A549 (cell line): ENCODE data around the gene ADAMTS2. TPM values are rescaled to one million over a fixed set of nuclear protein-coding genes. Genes with fewer than 3 reads are reported as not detected.

ENCODE experiments used
- ATAC-seq, 2 experiments: fragments of 200-7000 bp in 1 of 2; fragments of >200 bp in 1 of 2; cut with Nextera tagmentation in 1 of 2; cut with Tn5 transposase in 1 of 2; 3 replicates each; pipeline versions ENCODE4 v1.8.0 to v1.9.1; 2018 to 2020; ENCODE audit warnings: mild to moderate bottlenecking in 1 of 2, moderate library complexity in 1 of 2
- CTCF ChIA-PET: fragments of 300-600 bp; sonication (Branson Sonifier 250); formaldehyde crosslinking; extraction: SDS; loops from one replicate; lab custom pipeline; 2021; ENCODE audit warnings: antibody characterized with exemption, inconsistent platforms; lab: Yijun Ruan, JAX
- POLR2A ChIA-PET: fragments of 350-600 bp; formaldehyde crosslinking; extraction: SDS; loops from one replicate; lab custom pipeline; 2021; ENCODE audit warnings: antibody characterized with exemption, inconsistent platforms; lab: Yijun Ruan, JAX
- DNase-seq, 2 experiments: peaks; one replicate each; pipeline versions ENCODE4 v3.0.0 to v3.0.0-alpha.2; 2011 to 2016; ENCODE audit warnings: low read depth in 1 of 2, low spot score in 1 of 2
- FAIRE-seq: peaks from 2 replicates; lab custom pipeline; 2011; peaks lifted over from hg19 to GRCh38; lab: Jason Lieb, UNC
- H3K27ac ChIP-seq, 2 experiments: fragments of >200 bp; sonication (Bioruptor Twin); formaldehyde crosslinking; 3 replicates each; pipeline ENCODE4 v1.5.1; 2016 to 2017
- H3K4me1 ChIP-seq: fragments of >200 bp; sonication (Bioruptor Twin); formaldehyde crosslinking; 3 replicates; pipeline ENCODE4 v1.6.1; 2016
- H3K4me2 ChIP-seq: fragments of >200 bp; sonication (Bioruptor Twin); formaldehyde crosslinking; 3 replicates; pipeline ENCODE4 v1.6.1; 2016
- H3K4me3 ChIP-seq: fragments of >200 bp; sonication (Bioruptor Twin); formaldehyde crosslinking; 3 replicates; pipeline ENCODE4 v1.5.1; 2016
- H3K9me3 ChIP-seq: fragments of >200 bp; sonication (Bioruptor Twin); formaldehyde crosslinking; 3 replicates; pipeline ENCODE4 v1.6.1; 2016
- E2F6 ChIP-seq: IDR thresholded peaks from 2 replicates; pipeline ENCODE4 v1.6.1; 2012; ENCODE audit warnings: low read depth, borderline replicate concordance
- ESRRA ChIP-seq: fragments of 150-350 bp; IDR thresholded peaks from 2 replicates; pipeline ENCODE4 v1.6.1; 2014; ENCODE audit warnings: mild to moderate bottlenecking, low read length, borderline replicate concordance
- HDAC2 ChIP-seq: fragments of 200-600 bp; sonication (generic); IDR thresholded peaks from 2 replicates; pipeline ENCODE4 v1.6.1; 2016
- HEYL ChIP-seq: fragments of 250-450 bp; sonication (Bioruptor Pico); IDR thresholded peaks from 2 replicates; pipeline ENCODE4 v1.8.0; 2021; ENCODE audit warnings: mild to moderate bottlenecking, moderate library complexity
- HMGXB4 ChIP-seq: fragments of 250-450 bp; sonication (Bioruptor Pico); IDR thresholded peaks from 2 replicates; pipeline ENCODE4 v1.5.0; 2021; ENCODE audit warnings: mild to moderate bottlenecking, moderate library complexity, borderline replicate concordance
- JUN ChIP-seq, 2 experiments: fragments of >200 bp; sonication (Bioruptor Twin); formaldehyde crosslinking; IDR thresholded peaks; 2 replicates in 1 of 2; 3 replicates in 1 of 2; pipeline ENCODE4 v1.6.1; 2016 to 2017
- KDM1A ChIP-seq: fragments of 200-600 bp; sonication (generic); IDR thresholded peaks from 2 replicates; pipeline ENCODE4 v1.6.1; 2016; ENCODE audit warnings: low read depth, mild to moderate bottlenecking
- MAFK ChIP-seq: fragments of 450-650 bp; IDR thresholded peaks from 2 replicates; pipeline ENCODE4 v1.6.1; 2014; ENCODE audit not compliant: partially characterized antibody
- MAZ ChIP-seq: fragments of 150-350 bp; IDR thresholded peaks from 2 replicates; pipeline ENCODE4 v1.6.1; 2014; ENCODE audit warnings: antibody characterized with exemption, low read depth, low read length, borderline replicate concordance
- MYC ChIP-seq: IDR thresholded peaks from 2 replicates; pipeline ENCODE4 v1.6.1; 2012; ENCODE audit warnings: mild to moderate bottlenecking, inconsistent platforms, low read length, improper control_type of control experiment, borderline replicate concordance
- NR3C1 ChIP-seq: fragments of >200 bp; sonication (Bioruptor Twin); formaldehyde crosslinking; IDR thresholded peaks from 3 replicates; pipeline ENCODE4 v1.6.1; 2017
- RNF2 ChIP-seq: fragments of 200-600 bp; sonication (generic); IDR thresholded peaks from 2 replicates; pipeline ENCODE4 v1.6.1; 2016; ENCODE audit warnings: low read depth, mild to moderate bottlenecking, antibody characterized with exemption, moderate library complexity, borderline replicate concordance
- SREBF2 ChIP-seq: fragments of 450-650 bp; IDR thresholded peaks from 2 replicates; pipeline ENCODE4 v1.6.1; 2014; ENCODE audit warnings: mild to moderate bottlenecking, moderate library complexity
- TP53 ChIP-seq: fragments of 250-450 bp; sonication (Bioruptor Pico); IDR thresholded peaks from 2 replicates; pipeline ENCODE4 v1.5.0; 2021; ENCODE audit warnings: mild to moderate bottlenecking, moderate library complexity
- ZSCAN20 ChIP-seq: fragments of 250-450 bp; sonication (Bioruptor Pico); IDR thresholded peaks from 2 replicates; pipeline ENCODE4 v1.8.0; 2022; ENCODE audit warnings: mild to moderate bottlenecking, moderate library complexity
- WGBS: methylation state at CpG from one replicate; pipeline ENCODE4 v1.1.6; 2017; ENCODE audit errors: missing lambda C conversion rate; 5-methylcytosine and 5-hydroxymethylcytosine counted together
- polyA plus RNA-seq, 4 experiments: library from polyadenylated mRNA; depleted of rRNA in 3 of 4; stranded (reverse); fragments of >200 nt; fragmentation: RNase III in 1 of 4; extraction: RNeasy Plus Mini Kit Qiagen cat#74134 plus additional on column Dnase treatment in 1 of 4; gene quantifications; 2 replicates in 3 of 4; 3 replicates in 1 of 4; pipeline ENCODE4 v1.2.3, GENCODE V29; 2011 to 2017
- TF ChIP-seq, protein P1 (sequence below): fragments of 200-600 bp; sonication (generic); IDR thresholded peaks from 2 replicates; pipeline ENCODE4 v1.6.1; 2016; ENCODE audit warnings: antibody characterized with exemption, mild to moderate bottlenecking, moderate library complexity
- TF ChIP-seq, protein P2 (sequence below): fragments of 150-350 bp; IDR thresholded peaks from 2 replicates; pipeline ENCODE4 v1.6.1; 2014; ENCODE audit warnings: low read depth, mild to moderate bottlenecking, low read length
- TF ChIP-seq, protein P3 (sequence below): fragments of >200 bp; sonication (Bioruptor Twin); formaldehyde crosslinking; IDR thresholded peaks from 2 replicates; pipeline ENCODE4 v1.6.1; 2016
- TF ChIP-seq, protein P4 (sequence below): fragments of >200 bp; sonication (Bioruptor Twin); formaldehyde crosslinking; IDR thresholded peaks from 3 replicates; pipeline ENCODE4 v1.5.1; 2016
- TF ChIP-seq, protein P5 (sequence below): IDR thresholded peaks from 2 replicates; pipeline ENCODE4 v1.6.1; 2012

ADAMTS2 gene
- polyA plus RNA-seq, 2 of the 4 experiments (the other 2 are of a cell fraction) = not detected

GRCh38 chr5:179152941-179153340 is 192.3 kb downstream of the ADAMTS2 start:
- 79% methylated on average over 14 of the region's 15 CpGs for WGBS
- TF ChIP-seq, protein P1, sequence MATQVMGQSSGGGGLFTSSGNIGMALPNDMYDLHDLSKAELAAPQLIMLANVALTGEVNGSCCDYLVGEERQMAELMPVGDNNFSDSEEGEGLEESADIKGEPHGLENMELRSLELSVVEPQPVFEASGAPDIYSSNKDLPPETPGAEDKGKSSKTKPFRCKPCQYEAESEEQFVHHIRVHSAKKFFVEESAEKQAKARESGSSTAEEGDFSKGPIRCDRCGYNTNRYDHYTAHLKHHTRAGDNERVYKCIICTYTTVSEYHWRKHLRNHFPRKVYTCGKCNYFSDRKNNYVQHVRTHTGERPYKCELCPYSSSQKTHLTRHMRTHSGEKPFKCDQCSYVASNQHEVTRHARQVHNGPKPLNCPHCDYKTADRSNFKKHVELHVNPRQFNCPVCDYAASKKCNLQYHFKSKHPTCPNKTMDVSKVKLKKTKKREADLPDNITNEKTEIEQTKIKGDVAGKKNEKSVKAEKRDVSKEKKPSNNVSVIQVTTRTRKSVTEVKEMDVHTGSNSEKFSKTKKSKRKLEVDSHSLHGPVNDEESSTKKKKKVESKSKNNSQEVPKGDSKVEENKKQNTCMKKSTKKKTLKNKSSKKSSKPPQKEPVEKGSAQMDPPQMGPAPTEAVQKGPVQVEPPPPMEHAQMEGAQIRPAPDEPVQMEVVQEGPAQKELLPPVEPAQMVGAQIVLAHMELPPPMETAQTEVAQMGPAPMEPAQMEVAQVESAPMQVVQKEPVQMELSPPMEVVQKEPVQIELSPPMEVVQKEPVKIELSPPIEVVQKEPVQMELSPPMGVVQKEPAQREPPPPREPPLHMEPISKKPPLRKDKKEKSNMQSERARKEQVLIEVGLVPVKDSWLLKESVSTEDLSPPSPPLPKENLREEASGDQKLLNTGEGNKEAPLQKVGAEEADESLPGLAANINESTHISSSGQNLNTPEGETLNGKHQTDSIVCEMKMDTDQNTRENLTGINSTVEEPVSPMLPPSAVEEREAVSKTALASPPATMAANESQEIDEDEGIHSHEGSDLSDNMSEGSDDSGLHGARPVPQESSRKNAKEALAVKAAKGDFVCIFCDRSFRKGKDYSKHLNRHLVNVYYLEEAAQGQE = no peak
- TF ChIP-seq, protein P2, sequence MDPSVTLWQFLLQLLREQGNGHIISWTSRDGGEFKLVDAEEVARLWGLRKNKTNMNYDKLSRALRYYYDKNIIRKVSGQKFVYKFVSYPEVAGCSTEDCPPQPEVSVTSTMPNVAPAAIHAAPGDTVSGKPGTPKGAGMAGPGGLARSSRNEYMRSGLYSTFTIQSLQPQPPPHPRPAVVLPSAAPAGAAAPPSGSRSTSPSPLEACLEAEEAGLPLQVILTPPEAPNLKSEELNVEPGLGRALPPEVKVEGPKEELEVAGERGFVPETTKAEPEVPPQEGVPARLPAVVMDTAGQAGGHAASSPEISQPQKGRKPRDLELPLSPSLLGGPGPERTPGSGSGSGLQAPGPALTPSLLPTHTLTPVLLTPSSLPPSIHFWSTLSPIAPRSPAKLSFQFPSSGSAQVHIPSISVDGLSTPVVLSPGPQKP = no peak
- TF ChIP-seq, protein P3, sequence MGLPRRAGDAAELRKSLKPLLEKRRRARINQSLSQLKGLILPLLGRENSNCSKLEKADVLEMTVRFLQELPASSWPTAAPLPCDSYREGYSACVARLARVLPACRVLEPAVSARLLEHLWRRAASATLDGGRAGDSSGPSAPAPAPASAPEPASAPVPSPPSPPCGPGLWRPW = no peak
- TF ChIP-seq TP53 (CRISPR knock-in tag) (no peak), E2F6 (no peak), ESRRA (no peak), NR3C1 (no peak), MYC (no peak), MAZ (no peak), HEYL (CRISPR knock-in tag) (no peak), RNF2 (no peak), JUN (IDR thresholded peaks at IDR 0.05) (no peak)
- TF ChIP-seq, protein P4, sequence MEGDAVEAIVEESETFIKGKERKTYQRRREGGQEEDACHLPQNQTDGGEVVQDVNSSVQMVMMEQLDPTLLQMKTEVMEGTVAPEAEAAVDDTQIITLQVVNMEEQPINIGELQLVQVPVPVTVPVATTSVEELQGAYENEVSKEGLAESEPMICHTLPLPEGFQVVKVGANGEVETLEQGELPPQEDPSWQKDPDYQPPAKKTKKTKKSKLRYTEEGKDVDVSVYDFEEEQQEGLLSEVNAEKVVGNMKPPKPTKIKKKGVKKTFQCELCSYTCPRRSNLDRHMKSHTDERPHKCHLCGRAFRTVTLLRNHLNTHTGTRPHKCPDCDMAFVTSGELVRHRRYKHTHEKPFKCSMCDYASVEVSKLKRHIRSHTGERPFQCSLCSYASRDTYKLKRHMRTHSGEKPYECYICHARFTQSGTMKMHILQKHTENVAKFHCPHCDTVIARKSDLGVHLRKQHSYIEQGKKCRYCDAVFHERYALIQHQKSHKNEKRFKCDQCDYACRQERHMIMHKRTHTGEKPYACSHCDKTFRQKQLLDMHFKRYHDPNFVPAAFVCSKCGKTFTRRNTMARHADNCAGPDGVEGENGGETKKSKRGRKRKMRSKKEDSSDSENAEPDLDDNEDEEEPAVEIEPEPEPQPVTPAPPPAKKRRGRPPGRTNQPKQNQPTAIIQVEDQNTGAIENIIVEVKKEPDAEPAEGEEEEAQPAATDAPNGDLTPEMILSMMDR = no peak
- TF ChIP-seq, protein P5, sequence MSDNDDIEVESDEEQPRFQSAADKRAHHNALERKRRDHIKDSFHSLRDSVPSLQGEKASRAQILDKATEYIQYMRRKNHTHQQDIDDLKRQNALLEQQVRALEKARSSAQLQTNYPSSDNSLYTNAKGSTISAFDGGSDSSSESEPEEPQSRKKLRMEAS = no peak
- ATAC-seq (no peak), FAIRE-seq (no peak), DNase-seq (no peak)
- Histone ChIP-seq H3K4me1 (no peaks in the 10 kb centered on the region), H3K4me2 (no peak overlapping the region), H3K9me3 (peaks cover 12% of the 10 kb centered on the region; the same call in 1 of the 3 replicates), H3K27ac (no peak overlapping the region), H3K4me3 (no peak overlapping the region)
- ChIA-PET CTCF (no interaction called here), POLR2A (no interaction called here)

DNA sequence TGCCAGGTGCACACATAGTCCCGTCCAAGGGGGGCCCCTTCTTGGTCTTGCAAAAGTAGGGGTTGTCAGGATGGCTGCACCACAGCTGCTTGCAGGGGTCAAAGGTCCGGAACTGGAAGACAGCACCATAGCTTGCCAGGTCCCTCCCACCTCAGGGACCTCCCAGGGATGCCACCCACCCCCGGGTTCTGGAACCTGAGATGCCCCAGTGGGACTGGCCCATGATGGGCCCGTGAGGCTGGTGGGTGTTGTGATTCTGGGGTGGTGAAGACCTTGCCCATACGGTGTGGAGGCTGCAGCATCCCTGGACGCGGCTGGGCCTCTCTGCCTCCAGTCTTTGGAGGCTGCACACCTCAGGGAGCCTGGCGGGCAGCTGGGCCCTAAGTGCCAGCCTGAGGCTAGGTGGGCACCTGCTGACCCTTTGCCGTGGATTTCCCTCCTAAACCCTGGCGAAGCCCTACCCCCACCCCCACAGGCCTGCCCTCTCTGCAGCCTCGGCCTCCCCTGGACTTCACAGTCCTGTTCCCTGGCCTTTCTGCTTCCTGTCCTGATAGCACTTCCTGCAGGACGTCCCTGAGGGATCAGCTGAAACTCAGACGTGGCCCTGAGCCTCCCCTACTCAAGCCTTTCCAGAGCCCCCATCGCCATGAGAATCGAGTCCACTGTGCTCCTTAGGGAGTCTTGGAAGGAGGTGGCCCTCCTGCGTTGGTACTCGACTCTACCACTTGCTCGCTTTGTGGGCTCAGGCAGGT is 192.9 kb downstream of the ADAMTS2 start:
- DNase-seq = no peak
- FAIRE-seq = no peak
- 26% methylated on average over 11 of the region's 18 CpGs for WGBS
- TF ChIP-seq SREBF2 = no peak
- TF ChIP-seq ZSCAN20 = no peak
- no peak for TF ChIP-seq HEYL (CRISPR knock-in tag)
- no peak for TF ChIP-seq HMGXB4 (CRISPR knock-in tag)
- TF ChIP-seq, protein P4 = no peak
- TF ChIP-seq, protein P2 = no peak
- TF ChIP-seq, protein P3 = no peak
- no peak for TF ChIP-seq HDAC2
- TF ChIP-seq MAZ = no peak
- no peak for TF ChIP-seq MAFK
- TF ChIP-seq KDM1A = no peak

More for the DNA sequence above, 192.9 kb downstream of the ADAMTS2 start:
- Histone ChIP-seq H3K4me1 (no peaks in the 10 kb centered on the region), H3K4me3 (no peak overlapping the region), H3K4me2 (no peak overlapping the region), H3K27ac (no peak overlapping the region), H3K9me3 (peaks cover 12% of the 10 kb centered on the region; the same call in 1 of the 3 replicates)
- CTCF ChIA-PET = no interaction called here
- POLR2A ChIA-PET = no interaction called here
- no peak for ATAC-seq
